A549 (cell line): ENCODE measurements around the gene LPCAT4.

ENCODE experiments used
- CBX2 ChIP-seq: fragments of 200-600 bp; sonication (generic); IDR thresholded peaks from 2 replicates; pipeline ENCODE4 v1.6.1; 2016; ENCODE audit warnings: low read depth, mild to moderate bottlenecking, borderline replicate concordance
- CTCF ChIP-seq: fragments of >200 bp; sonication (Bioruptor Twin); formaldehyde crosslinking; IDR thresholded peaks from 3 replicates; pipeline ENCODE4 v1.5.1; 2016
- EP300 ChIP-seq, 2 experiments: fragments of >200 bp; sonication (Bioruptor Twin); formaldehyde crosslinking; IDR thresholded peaks; 2 replicates in 1 of 2; 3 replicates in 1 of 2; pipeline ENCODE4 v1.6.1; 2016 to 2017
- ESRRA ChIP-seq: fragments of 150-350 bp; IDR thresholded peaks from 2 replicates; pipeline ENCODE4 v1.6.1; 2014; ENCODE audit warnings: mild to moderate bottlenecking, low read length, borderline replicate concordance
- POLR2A ChIP-seq: IDR thresholded peaks from 2 replicates; pipeline ENCODE4 v1.6.1; 2012; ENCODE audit warnings: mild to moderate bottlenecking, low read length
- POLR2AphosphoS2 ChIP-seq: conservative IDR thresholded peaks from 2 replicates; pipeline ENCODE4 v1.6.1; 2012; ENCODE audit warnings: low read length, improper control_type of control experiment, inconsistent platforms
- REST ChIP-seq: fragments of 200-600 bp; sonication (generic); IDR thresholded peaks from 2 replicates; pipeline ENCODE4 v1.6.1; 2016; ENCODE audit warnings: antibody characterized with exemption, mild to moderate bottlenecking, moderate library complexity
- RNF2 ChIP-seq: fragments of 200-600 bp; sonication (generic); IDR thresholded peaks from 2 replicates; pipeline ENCODE4 v1.6.1; 2016; ENCODE audit warnings: low read depth, mild to moderate bottlenecking, antibody characterized with exemption, moderate library complexity, borderline replicate concordance

- TF ChIP-seq ESRRA, result no peak
- no peak for TF ChIP-seq CTCF
- no peak for TF ChIP-seq REST
- TF ChIP-seq EP300 (IDR thresholded peaks at IDR 0.05), result no peak
- no peak for TF ChIP-seq CBX2
- TF ChIP-seq POLR2A, result no peak
- no peak for TF ChIP-seq POLR2AphosphoS2
- no peak for TF ChIP-seq RNF2
These were observed 13.4 kb downstream of the LPCAT4 start for GRCh38 chr15:34353627-34354026.
